ENCODE data around the gene RPH3AL. TPM values are rescaled to one million over a fixed set of nuclear protein-coding genes. Genes with fewer than 3 reads are reported as not detected.

Gene RPH3AL
- polyA plus RNA-seq, 3 donors, result 0.71 to 1.9 (median 1.5) TPM

DNA sequence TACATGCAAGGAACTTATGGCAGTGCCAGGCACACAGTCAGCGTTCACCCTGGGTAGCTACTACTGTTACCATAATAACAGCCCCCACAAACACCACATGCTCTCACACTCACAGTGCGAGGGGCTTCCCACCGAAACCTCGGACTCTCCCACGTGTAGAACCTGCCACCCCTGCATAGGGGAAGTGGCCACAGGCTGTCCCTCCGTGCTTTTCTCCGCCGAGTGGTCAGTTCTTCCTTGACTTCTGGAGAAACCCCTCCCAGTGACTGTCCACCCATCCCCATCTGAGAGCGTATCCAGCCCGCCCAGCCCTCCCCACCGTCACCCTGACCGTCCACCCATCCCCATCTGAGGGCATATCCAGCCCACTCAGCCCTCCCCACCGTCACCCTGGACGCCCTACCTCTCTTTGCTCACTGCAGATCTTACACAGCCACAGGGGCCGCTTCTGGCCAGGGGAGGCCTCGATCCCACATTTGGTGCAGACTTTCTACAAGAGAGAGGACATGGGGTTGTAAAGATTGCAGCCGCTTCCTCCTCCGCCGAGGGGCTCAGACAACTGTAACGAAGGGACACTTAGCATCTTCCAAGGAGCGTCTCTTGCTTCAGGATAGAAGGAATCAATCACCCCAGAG is 71.1 kb downstream of the RPH3AL start:
- H3K9me3 Mint-ChIP-seq, result peaks cover 0 to 6% (median 5%) of the 10 kb centered on the region in 7 donors
- peak overlapping the region in 1 of 2 donors; percentile 9 for H3K4me3 Mint-ChIP-seq
- 79% methylated on average over 13 of the region's 21 CpGs for WGBS (ENCODE audit: insufficient coverage)
- H3K27me3 Mint-ChIP-seq (ENCODE audit: low read depth in 3 of 3), result peaks cover 4 to 5% (median 4%) of the 10 kb centered on the region in 3 donors
- H3K4me3 ChIP-seq (replicated peaks in 1 of 3; ENCODE audit: low read depth in 2 of 3, low read length in 3 of 3), result no peak overlapping the region
- H3K4me1 Mint-ChIP-seq, result peaks cover 25% of the 10 kb centered on the region
- H3K36me3 ChIP-seq (replicated peaks in 1 of 2; ENCODE audit: control insufficient read depth in 1 of 2, insufficient read depth in 2 of 2, low read length in 2 of 2), result no peaks in the 10 kb centered on the region
- peaks cover 0 to 16% of the 10 kb centered on the region in 2 donors for H3K4me1 ChIP-seq (ENCODE audit: control insufficient read depth in 1 of 2, insufficient read depth in 2 of 2, low read length in 2 of 2)
- H3K27me3 ChIP-seq (ENCODE audit: control insufficient read depth in 2 of 2, insufficient read depth in 2 of 2, low read length in 2 of 2), result no peaks in the 10 kb centered on the region
- H3K4me2 ChIP-seq (replicated peaks; ENCODE audit: extremely low read depth, low read length, poor library complexity, severe bottlenecking), result no peak overlapping the region
- no peak overlapping the region for H3K27ac ChIP-seq (ENCODE audit: low read depth in 1 of 2, low read length in 2 of 2)
- H3K9me3 ChIP-seq (replicated peaks in 1 of 2; ENCODE audit: control insufficient read depth in 1 of 2, insufficient read depth in 1 of 2, low read length in 2 of 2), result no peaks in the 10 kb centered on the region
- H3K36me3 Mint-ChIP-seq, result peaks cover 0 to 3% of the 10 kb centered on the region in 2 donors
- DNase-seq, result no peak
- H3K79me2 ChIP-seq (ENCODE audit: insufficient read depth, low read length), result no peaks in the 10 kb centered on the region
- H3K27ac Mint-ChIP-seq, result no peak overlapping the region
- TF ChIP-seq, protein P1, sequence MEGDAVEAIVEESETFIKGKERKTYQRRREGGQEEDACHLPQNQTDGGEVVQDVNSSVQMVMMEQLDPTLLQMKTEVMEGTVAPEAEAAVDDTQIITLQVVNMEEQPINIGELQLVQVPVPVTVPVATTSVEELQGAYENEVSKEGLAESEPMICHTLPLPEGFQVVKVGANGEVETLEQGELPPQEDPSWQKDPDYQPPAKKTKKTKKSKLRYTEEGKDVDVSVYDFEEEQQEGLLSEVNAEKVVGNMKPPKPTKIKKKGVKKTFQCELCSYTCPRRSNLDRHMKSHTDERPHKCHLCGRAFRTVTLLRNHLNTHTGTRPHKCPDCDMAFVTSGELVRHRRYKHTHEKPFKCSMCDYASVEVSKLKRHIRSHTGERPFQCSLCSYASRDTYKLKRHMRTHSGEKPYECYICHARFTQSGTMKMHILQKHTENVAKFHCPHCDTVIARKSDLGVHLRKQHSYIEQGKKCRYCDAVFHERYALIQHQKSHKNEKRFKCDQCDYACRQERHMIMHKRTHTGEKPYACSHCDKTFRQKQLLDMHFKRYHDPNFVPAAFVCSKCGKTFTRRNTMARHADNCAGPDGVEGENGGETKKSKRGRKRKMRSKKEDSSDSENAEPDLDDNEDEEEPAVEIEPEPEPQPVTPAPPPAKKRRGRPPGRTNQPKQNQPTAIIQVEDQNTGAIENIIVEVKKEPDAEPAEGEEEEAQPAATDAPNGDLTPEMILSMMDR (IDR thresholded peaks at IDR 0.05), result no peak
- no peaks in the 10 kb centered on the region for H4K20me1 ChIP-seq (ENCODE audit: insufficient read depth, low read length)
- H3K9ac ChIP-seq (ENCODE audit: insufficient read depth, low read length, poor library complexity, severe bottlenecking), result no peak overlapping the region
- H2AFZ ChIP-seq (ENCODE audit: insufficient read depth, low read depth, low read length, poor library complexity, severe bottlenecking), result no peak overlapping the region
- intact Hi-C loops (cut with micrococcal nuclease), result no loop called here

DNA sequence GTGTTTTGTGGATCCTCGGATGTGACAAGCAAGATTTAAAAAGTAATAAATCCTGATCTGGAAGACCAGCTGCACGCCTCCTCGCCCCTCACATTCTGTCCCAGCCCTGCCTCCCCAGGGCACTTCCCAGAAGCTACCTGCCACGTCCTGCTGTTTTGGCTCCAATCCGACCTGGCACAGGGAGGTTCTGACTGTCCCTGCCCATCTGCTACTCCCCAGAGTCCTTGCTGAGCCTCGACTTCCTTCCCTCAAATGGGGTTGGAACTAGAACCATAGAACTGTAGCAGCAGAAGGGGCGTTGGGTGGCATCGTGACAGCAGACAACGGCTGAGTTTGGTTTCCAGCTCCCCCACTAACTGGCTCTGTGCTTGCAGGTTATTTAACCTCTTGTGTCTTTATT is 71.7 kb downstream of the RPH3AL start:
- Mint-ChIP-seq H3K4me3 (no peak overlapping the region), H3K4me1 (peaks cover 25% of the 10 kb centered on the region), H3K27me3 (ENCODE audit: low read depth in 3 of 3) (peaks cover 4 to 7% (median 5%) of the 10 kb centered on the region in 3 donors), H3K27ac (no peak overlapping the region), H3K36me3 (peaks cover 0 to 3% of the 10 kb centered on the region in 2 donors), H3K9me3 (peaks cover 0 to 6% (median 4%) of the 10 kb centered on the region in 7 donors)
- Histone ChIP-seq H3K27me3 (ENCODE audit: control insufficient read depth in 2 of 2, insufficient read depth in 2 of 2, low read length in 2 of 2) (no peaks in the 10 kb centered on the region), H3K79me2 (ENCODE audit: insufficient read depth, low read length) (no peaks in the 10 kb centered on the region), H2AFZ (ENCODE audit: insufficient read depth, low read depth, low read length, poor library complexity, severe bottlenecking) (no peak overlapping the region), H3K27ac (ENCODE audit: low read depth in 1 of 2, low read length in 2 of 2) (no peak overlapping the region), H3K36me3 (replicated peaks in 1 of 2; ENCODE audit: control insufficient read depth in 1 of 2, insufficient read depth in 2 of 2, low read length in 2 of 2) (no peaks in the 10 kb centered on the region), H3K9me3 (replicated peaks in 1 of 2; ENCODE audit: control insufficient read depth in 1 of 2, insufficient read depth in 1 of 2, low read length in 2 of 2) (no peaks in the 10 kb centered on the region), H3K9ac (ENCODE audit: insufficient read depth, low read length, poor library complexity, severe bottlenecking) (no peak overlapping the region), H3K4me2 (replicated peaks; ENCODE audit: extremely low read depth, low read length, poor library complexity, severe bottlenecking) (no peak overlapping the region), H4K20me1 (ENCODE audit: insufficient read depth, low read length) (no peaks in the 10 kb centered on the region), H3K4me3 (replicated peaks in 1 of 3; ENCODE audit: low read depth in 2 of 3, low read length in 3 of 3) (no peak overlapping the region), H3K4me1 (ENCODE audit: control insufficient read depth in 1 of 2, insufficient read depth in 2 of 2, low read length in 2 of 2) (peaks cover 0 to 16% of the 10 kb centered on the region in 2 donors)
- DNase-seq, result no peak
- intact Hi-C loops (cut with micrococcal nuclease), result no loop called here
- TF ChIP-seq, protein P1 (IDR thresholded peaks at IDR 0.05), result no peak
- 77% methylated on average over 5 of the region's 9 CpGs for WGBS (ENCODE audit: insufficient coverage)
